ENCODE results near the gene LDHAL6A.

The LDHAL6A gene

GRCh38 chr11:18502352-18502751, 46.7 kb downstream of the LDHAL6A start:
- Histone ChIP-seq H3K9ac (ENCODE audit: low read length in 5 of 5) (no peak overlapping the region), H3K36me3 (ENCODE audit: control insufficient read depth in 5 of 5, insufficient read depth in 5 of 5, low read length in 5 of 5) (peaks cover 55 to 78% (median 59%) of the 10 kb centered on the region in 5 donors), H3K4me3 (ENCODE audit: low read depth in 1 of 5, low read length in 5 of 5) (no peak overlapping the region), H3K4me1 (ENCODE audit: control insufficient read depth in 5 of 5, insufficient read depth in 5 of 5, low read length in 5 of 5) (no peaks in the 10 kb centered on the region), H3K27ac (ENCODE audit: low read depth, low read length) (no peak overlapping the region), H3K27me3 (ENCODE audit: control insufficient read depth in 5 of 5, insufficient read depth in 4 of 5, low read length in 5 of 5) (no peaks in the 10 kb centered on the region), H3K9me3 (ENCODE audit: control insufficient read depth in 5 of 5, low read length in 5 of 5) (no peaks in the 10 kb centered on the region)

GRCh38 chr11:18521122-18521521, 65.5 kb downstream of the LDHAL6A start:
- Histone ChIP-seq H3K27ac (ENCODE audit: low read depth, low read length) (no peak overlapping the region), H3K36me3 (ENCODE audit: control insufficient read depth in 5 of 5, insufficient read depth in 5 of 5, low read length in 5 of 5) (peaks cover 6 to 21% (median 8%) of the 10 kb centered on the region in 5 donors), H3K4me3 (ENCODE audit: low read depth in 1 of 5, low read length in 5 of 5) (no peak overlapping the region), H3K4me1 (ENCODE audit: control insufficient read depth in 5 of 5, insufficient read depth in 5 of 5, low read length in 5 of 5) (peaks cover 2 to 23% (median 14%) of the 10 kb centered on the region in 5 donors), H3K9me3 (ENCODE audit: control insufficient read depth in 5 of 5, low read length in 5 of 5) (no peaks in the 10 kb centered on the region), H3K9ac (ENCODE audit: low read length in 5 of 5) (no peak overlapping the region), H3K27me3 (ENCODE audit: control insufficient read depth in 5 of 5, insufficient read depth in 4 of 5, low read length in 5 of 5) (no peaks in the 10 kb centered on the region)

- Histone ChIP-seq H3K9me3 (ENCODE audit: control insufficient read depth in 5 of 5, low read length in 5 of 5) (no peaks in the 10 kb centered on the region), H3K4me1 (ENCODE audit: control insufficient read depth in 5 of 5, insufficient read depth in 5 of 5, low read length in 5 of 5) (peaks cover 2 to 27% (median 19%) of the 10 kb centered on the region in 5 donors), H3K27me3 (ENCODE audit: control insufficient read depth in 5 of 5, insufficient read depth in 4 of 5, low read length in 5 of 5) (no peaks in the 10 kb centered on the region), H3K9ac (ENCODE audit: low read length in 5 of 5) (no peak overlapping the region), H3K36me3 (ENCODE audit: control insufficient read depth in 5 of 5, insufficient read depth in 5 of 5, low read length in 5 of 5) (peaks cover 5 to 15% (median 7%) of the 10 kb centered on the region in 5 donors), H3K4me3 (ENCODE audit: low read depth in 1 of 5, low read length in 5 of 5) (no peak overlapping the region), H3K27ac (ENCODE audit: low read depth, low read length) (no peak overlapping the region)
Measured at GRCh38 chr11:18522388-18522787, 66.7 kb downstream of the LDHAL6A start.

GRCh38 chr11:18523084-18523483, 67.4 kb downstream of the LDHAL6A start:
- H3K36me3 ChIP-seq (ENCODE audit: control insufficient read depth in 5 of 5, insufficient read depth in 5 of 5, low read length in 5 of 5) = peaks cover under 1 to 10% (median 3%) of the 10 kb centered on the region in 5 donors
- no peaks in the 10 kb centered on the region for H3K9me3 ChIP-seq (ENCODE audit: control insufficient read depth in 5 of 5, low read length in 5 of 5)
- H3K4me1 ChIP-seq (ENCODE audit: control insufficient read depth in 5 of 5, insufficient read depth in 5 of 5, low read length in 5 of 5) = peaks cover 2 to 33% (median 25%) of the 10 kb centered on the region in 5 donors
- no peak overlapping the region for H3K4me3 ChIP-seq (ENCODE audit: low read depth in 1 of 5, low read length in 5 of 5)
- H3K27ac ChIP-seq (ENCODE audit: low read depth, low read length) = no peak overlapping the region
- no peak overlapping the region for H3K9ac ChIP-seq (ENCODE audit: low read length in 5 of 5)
- no peaks in the 10 kb centered on the region for H3K27me3 ChIP-seq (ENCODE audit: control insufficient read depth in 5 of 5, insufficient read depth in 4 of 5, low read length in 5 of 5)

- Histone ChIP-seq H3K9ac (ENCODE audit: low read length in 5 of 5) (no peak overlapping the region), H3K27me3 (ENCODE audit: control insufficient read depth in 5 of 5, insufficient read depth in 4 of 5, low read length in 5 of 5) (no peaks in the 10 kb centered on the region), H3K27ac (ENCODE audit: low read depth, low read length) (no peak overlapping the region), H3K4me1 (ENCODE audit: control insufficient read depth in 5 of 5, insufficient read depth in 5 of 5, low read length in 5 of 5) (peaks cover 2 to 33% (median 25%) of the 10 kb centered on the region in 5 donors), H3K9me3 (ENCODE audit: control insufficient read depth in 5 of 5, low read length in 5 of 5) (no peaks in the 10 kb centered on the region), H3K4me3 (ENCODE audit: low read depth in 1 of 5, low read length in 5 of 5) (no peak overlapping the region), H3K36me3 (ENCODE audit: control insufficient read depth in 5 of 5, insufficient read depth in 5 of 5, low read length in 5 of 5) (no peaks in the 10 kb centered on the region)
Measured at GRCh38 chr11:18524248-18524647, 68.6 kb downstream of the LDHAL6A start.

- peaks cover 0 to 4% (median 0%) of the 10 kb centered on the region in 5 donors for H3K36me3 ChIP-seq (ENCODE audit: control insufficient read depth in 5 of 5, insufficient read depth in 5 of 5, low read length in 5 of 5)
- peak overlapping the region; percentile 63 to 99 (median 96) for H3K9ac ChIP-seq (ENCODE audit: low read length in 5 of 5)
- peak overlapping the region; percentile 77 to 99 (median 95) for H3K4me3 ChIP-seq (ENCODE audit: low read depth in 1 of 5, low read length in 5 of 5)
- H3K27me3 ChIP-seq (ENCODE audit: control insufficient read depth in 5 of 5, insufficient read depth in 4 of 5, low read length in 5 of 5) = no peaks in the 10 kb centered on the region
- H3K9me3 ChIP-seq (ENCODE audit: control insufficient read depth in 5 of 5, low read length in 5 of 5) = no peaks in the 10 kb centered on the region
- peaks cover 2 to 33% (median 25%) of the 10 kb centered on the region in 5 donors for H3K4me1 ChIP-seq (ENCODE audit: control insufficient read depth in 5 of 5, insufficient read depth in 5 of 5, low read length in 5 of 5)
- H3K27ac ChIP-seq (ENCODE audit: low read depth, low read length) = peak overlapping the region; percentile 89
Measured at GRCh38 chr11:18526130-18526520, 70.5 kb downstream of the LDHAL6A start.

GRCh38 chr11:18526521-18527296, 71.1 kb downstream of the LDHAL6A start, which contains the start of gene TSG101:
TSS of gene TSG101 (minus strand) at chr11:18526942. CDS start at chr11:18526816, 126 bp downstream.
- Histone ChIP-seq H3K9me3 (ENCODE audit: control insufficient read depth in 5 of 5, low read length in 5 of 5) (no peaks in the 10 kb centered on the region), H3K9ac (ENCODE audit: low read length in 5 of 5) (peak within 1 kb of the TSS; percentile 63 to 99 (median 96)), H3K4me3 (ENCODE audit: low read depth in 1 of 5, low read length in 5 of 5) (peak within 1 kb of the TSS; percentile 77 to 99 (median 95)), H3K36me3 (ENCODE audit: control insufficient read depth in 5 of 5, insufficient read depth in 5 of 5, low read length in 5 of 5) (peaks cover 0 to 8% (median 0%) of the 10 kb centered on the region in 5 donors), H3K4me1 (ENCODE audit: control insufficient read depth in 5 of 5, insufficient read depth in 5 of 5, low read length in 5 of 5) (peaks cover 2 to 33% (median 25%) of the 10 kb centered on the region in 5 donors), H3K27ac (ENCODE audit: low read depth, low read length) (peak within 1 kb of the TSS; percentile 89), H3K27me3 (ENCODE audit: control insufficient read depth in 5 of 5, insufficient read depth in 4 of 5, low read length in 5 of 5) (no peaks in the 10 kb centered on the region)

- H3K36me3 ChIP-seq (ENCODE audit: control insufficient read depth in 5 of 5, insufficient read depth in 5 of 5, low read length in 5 of 5) = peaks cover 0 to 14% (median 4%) of the 10 kb centered on the region in 5 donors
- peaks cover 2 to 29% (median 20%) of the 10 kb centered on the region in 5 donors for H3K4me1 ChIP-seq (ENCODE audit: control insufficient read depth in 5 of 5, insufficient read depth in 5 of 5, low read length in 5 of 5)
- H3K9me3 ChIP-seq (ENCODE audit: control insufficient read depth in 5 of 5, low read length in 5 of 5) = no peaks in the 10 kb centered on the region
- peak overlapping the region; percentile 89 for H3K27ac ChIP-seq (ENCODE audit: low read depth, low read length)
- H3K27me3 ChIP-seq (ENCODE audit: control insufficient read depth in 5 of 5, insufficient read depth in 4 of 5, low read length in 5 of 5) = no peaks in the 10 kb centered on the region
- H3K4me3 ChIP-seq (ENCODE audit: low read depth in 1 of 5, low read length in 5 of 5) = peak overlapping the region; percentile 77 to 99 (median 95)
- H3K9ac ChIP-seq (ENCODE audit: low read length in 5 of 5) = peak overlapping the region; percentile 56 to 99 (median 96)
Measured at GRCh38 chr11:18527512-18527911, 71.9 kb downstream of the LDHAL6A start.

Measured in subcutaneous abdominal adipose tissue (tissue), 5 donors.